Kidney (tissue), 14 donors: ENCODE results near the gene PDGFC. TPM values are rescaled to one million over a fixed set of nuclear protein-coding genes. Genes with fewer than 3 reads are reported as not detected.

Experiments used
- DNase-seq, 5 donors: peaks; one replicate each; pipeline ENCODE4 v3.0.0-alpha.2; 2013 to 2020
- FAIRE-seq: peaks from 2 replicates; lab custom pipeline; 2012; peaks lifted over from hg19 to GRCh38; lab: Jason Lieb, UNC
- H3K27ac ChIP-seq, 2 donors: one replicate each; pipeline ENCODE4 v1.7.0; 2013; ENCODE audit warnings: low read depth in 2 of 2, low read length in 2 of 2, inconsistent platforms in 1 of 2
- H3K27me3 ChIP-seq: one replicate; pipeline ENCODE4 v1.7.1; 2013; ENCODE audit warnings: low read length, inconsistent platforms; ENCODE audit not compliant: control insufficient read depth, insufficient read depth
- H3K36me3 ChIP-seq, 3 donors: one replicate each; pipeline versions ENCODE4 v1.7.0 to v1.7.1; 2013; ENCODE audit warnings: low read length in 3 of 3, control low read depth in 1 of 3, inconsistent platforms in 1 of 3; ENCODE audit not compliant: insufficient read depth in 3 of 3, control insufficient read depth in 2 of 3
- H3K4me1 ChIP-seq, 3 donors: one replicate each; pipeline versions ENCODE4 v1.7.0 to v1.7.1; 2013; ENCODE audit warnings: low read length in 3 of 3, inconsistent platforms in 1 of 3, low read depth in 1 of 3; ENCODE audit not compliant: control insufficient read depth in 2 of 3, insufficient read depth in 2 of 3
- H3K4me3 ChIP-seq, 3 donors: one replicate each; pipeline versions ENCODE4 v1.7.0 to v1.8.1; 2013; ENCODE audit warnings: low read length in 3 of 3, control low read depth in 1 of 3, inconsistent platforms in 1 of 3
- H3K9ac ChIP-seq, 3 donors: one replicate each; pipeline versions ENCODE4 v1.7.0 to v1.7.1; 2013; ENCODE audit warnings: low read length in 3 of 3, control low read depth in 1 of 3, inconsistent platforms in 1 of 3
- H3K9me3 ChIP-seq, 3 donors: one replicate each; pipeline versions ENCODE4 v1.7.0 to v1.7.1; 2013; ENCODE audit warnings: low read length in 3 of 3, control low read depth in 1 of 3, inconsistent platforms in 1 of 3; ENCODE audit not compliant: control insufficient read depth in 2 of 3, insufficient read depth in 1 of 3
- CTCF ChIP-seq: IDR thresholded peaks from 3 replicates; pipeline ENCODE4 v1.5.1; 2012; ENCODE audit warnings: mild to moderate bottlenecking, moderate library complexity, borderline replicate concordance; ENCODE audit not compliant: insufficient read depth; ENCODE audit errors: extremely low read depth
- intact Hi-C: fragments of 100-400 bp; cut with DNase I; formaldehyde crosslinking; loops from one replicate; pipeline ENCODE4 v1.11.1; 2022
- polyA plus RNA-seq: library from polyadenylated mRNA; stranded (reverse); fragments of 350-450 nt; fragmentation: Illumina TruSeq; extraction: RNeasy Lipid Tissue Mini Kit (QIAGEN cat#74804); gene quantifications from one replicate; pipeline ENCODE4 v1.2.3, GENCODE V29; 2014; ENCODE audit warnings: low read depth, low replicate concordance; ENCODE audit not compliant: insufficient read depth
- total RNA-seq: library from RNA; stranded (reverse); fragmentation: NEBNext Ultra II Directional; extraction: Animal tissue kit (Norgen Biotek cat#: 25700); gene quantifications from one replicate; pipeline ENCODE4 v1.2.1, GENCODE V29; 2021
- donor health status: control.
- donor health status: control.
- donor health status: control.
- donor health status: control.
- donor health status: control.
- donor health status: DM: yes; HTN: yes; CAD: no.
- donor health status: Normal renal cell carcinoma (clear cell type).

The PDGFC gene
- total and polyA plus RNA-seq, 2 donors from 2014 or later = 12.3 to 37.6 TPM

DNA sequence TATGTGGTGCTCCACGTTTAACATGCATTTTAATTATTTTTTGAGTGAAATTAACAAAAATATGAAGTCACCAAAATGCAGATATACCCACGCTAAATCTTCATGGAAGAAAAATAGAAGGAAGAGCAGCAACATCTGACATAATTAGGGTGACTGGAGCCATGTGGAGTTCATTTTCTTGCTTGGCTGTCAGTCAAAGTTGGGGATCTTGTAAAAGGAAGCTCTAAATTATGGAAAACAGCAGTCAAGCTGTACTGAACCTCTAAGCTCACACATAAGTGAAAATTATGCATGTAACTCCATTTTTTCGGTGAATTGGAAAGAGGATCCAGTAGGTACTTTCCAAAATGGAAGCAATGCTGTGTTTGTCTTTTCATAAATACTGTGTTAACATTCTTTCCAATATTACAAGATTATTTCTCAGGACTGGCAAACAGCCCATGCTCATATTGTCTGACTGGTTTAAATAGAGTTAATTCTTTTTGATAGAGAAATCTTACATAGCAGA lies 9.7 kb upstream of the PDGFC start:
- H3K36me3 ChIP-seq = no peaks in the 10 kb centered on the region
- FAIRE-seq (no peak), DNase-seq (no peak)
- H3K4me3 ChIP-seq = no peak overlapping the region
- H3K27ac ChIP-seq = no peak overlapping the region
- no peak for TF ChIP-seq CTCF
- intact Hi-C loops = no loop called here
- no peaks in the 10 kb centered on the region for H3K9me3 ChIP-seq
- no peak overlapping the region for H3K9ac ChIP-seq
- no peaks in the 10 kb centered on the region for H3K4me1 ChIP-seq
- no peaks in the 10 kb centered on the region for H3K27me3 ChIP-seq

DNA sequence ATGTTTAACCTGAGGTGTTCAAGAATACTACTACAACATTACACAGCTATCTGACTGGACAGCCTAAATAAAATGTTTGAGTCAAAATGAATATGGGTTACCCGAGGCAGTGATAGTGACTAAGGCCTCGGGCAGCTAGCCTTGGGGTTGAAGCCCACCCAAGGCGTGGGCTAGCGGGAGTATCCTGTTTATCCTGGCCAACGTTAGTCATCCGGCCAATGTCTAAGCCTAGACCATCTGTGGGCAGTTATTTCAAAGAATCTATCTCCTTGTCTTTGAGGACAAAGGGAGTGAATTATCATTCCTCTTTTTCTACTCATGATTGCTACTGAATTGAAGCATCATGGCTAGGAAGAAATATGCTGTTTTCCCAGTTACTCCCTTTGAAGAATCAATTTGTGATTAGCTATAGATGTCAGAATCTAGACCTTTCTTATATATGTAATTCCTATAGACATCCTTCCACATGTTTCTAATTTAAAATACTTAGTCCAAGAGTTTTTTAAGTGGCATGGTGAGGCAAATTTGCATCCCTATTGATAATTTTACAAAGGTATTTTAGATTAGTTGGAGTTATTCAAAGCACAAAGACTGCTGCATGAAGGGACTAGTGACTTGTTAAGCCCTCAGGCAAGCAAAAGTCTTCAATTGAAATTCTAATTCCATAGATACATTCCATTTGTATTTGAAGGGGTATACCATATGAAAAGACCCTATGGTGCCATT lies 6.0 kb upstream of the PDGFC start:
- TF ChIP-seq CTCF = no peak
- H3K4me1 ChIP-seq = peaks cover 0 to 1% (median 0%) of the 10 kb centered on the region in 3 donors
- no peak for FAIRE-seq
- DNase-seq = no peak
- H3K9me3 ChIP-seq = no peaks in the 10 kb centered on the region
- no peak overlapping the region for H3K9ac ChIP-seq
- H3K4me3 ChIP-seq = no peak overlapping the region
- H3K36me3 ChIP-seq = no peaks in the 10 kb centered on the region
- no peak overlapping the region for H3K27ac ChIP-seq
- no peaks in the 10 kb centered on the region for H3K27me3 ChIP-seq
- intact Hi-C loops = no loop called here

DNA sequence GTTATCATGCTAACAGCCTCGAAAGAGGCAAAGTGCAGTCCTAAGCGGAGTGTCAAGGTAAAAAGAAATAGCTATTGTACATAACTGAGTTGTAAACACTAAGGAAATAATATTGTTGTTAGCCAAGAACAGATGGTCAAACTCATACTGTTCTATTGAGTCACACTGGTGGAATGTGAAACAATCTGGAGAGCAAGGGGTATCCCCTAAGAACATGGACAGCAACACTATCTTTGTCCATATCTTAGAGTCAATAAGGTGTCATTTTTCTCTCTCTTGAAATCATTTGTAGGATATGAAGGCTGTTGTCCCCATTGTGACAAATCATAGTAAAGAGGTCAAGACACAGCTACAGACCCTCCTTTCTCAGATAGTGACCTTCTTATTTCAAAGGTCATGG lies 4.5 kb upstream of the PDGFC start:
- Histone ChIP-seq H3K4me1 (peaks cover 0 to 3% (median 0%) of the 10 kb centered on the region in 3 donors), H3K9ac (no peak overlapping the region), H3K27me3 (no peaks in the 10 kb centered on the region), H3K27ac (no peak overlapping the region), H3K4me3 (no peak overlapping the region), H3K9me3 (no peaks in the 10 kb centered on the region), H3K36me3 (no peaks in the 10 kb centered on the region)
- no peak for DNase-seq
- intact Hi-C loops = no loop called here
- no peak for TF ChIP-seq CTCF
- no peak for FAIRE-seq
